Adrenal gland (tissue), 12 donors: ENCODE data around the gene TBCEL. TPM values are rescaled to one million over a fixed set of nuclear protein-coding genes. Genes with fewer than 3 reads are reported as not detected.

Experiments used
- DNase-seq, 7 donors: peaks; one replicate each; pipeline ENCODE4 v3.0.0-alpha.2; 2019 to 2020
- H3K27ac ChIP-seq, 5 donors: fragments of 200-600 bp; sonication (generic) in 4 of 5; 1 replicate in 3 of 5; 2 replicates in 2 of 5; pipeline versions ENCODE4 v1.5.1 to v1.8.0; 2016 to 2020; ENCODE audit warnings: mild to moderate bottlenecking in 1 of 5
- H3K27me3 ChIP-seq: fragments of 200-600 bp; 2 replicates; pipeline ENCODE4 v1.8.0; 2021
- H3K36me3 ChIP-seq, 2 donors: fragments of 200-600 bp; replicated peaks in 1 of 2; 1 replicate in 1 of 2; 2 replicates in 1 of 2; pipeline versions ENCODE4 v1.5.1 to v1.8.0; 2018 to 2022
- H3K4me1 ChIP-seq, 2 donors: fragments of 200-600 bp; replicated peaks in 1 of 2; 1 replicate in 1 of 2; 2 replicates in 1 of 2; pipeline versions ENCODE4 v1.5.1 to v1.8.0; 2018 to 2021
- H3K4me3 ChIP-seq, 4 donors: fragments of 200-600 bp; sonication (generic) in 3 of 4; one replicate each; pipeline ENCODE4 v1.5.1; 2016 to 2018
- H3K9me3 ChIP-seq, 3 donors: fragments of 200-600 bp; sonication (generic) in 1 of 3; replicated peaks in 1 of 3; 1 replicate in 2 of 3; 2 replicates in 1 of 3; pipeline versions ENCODE4 v1.5.1 to v1.8.0; 2016 to 2021
- POLR2A ChIP-seq, 2 donors: fragments of 450-650 bp; IDR thresholded peaks; one replicate each; pipeline ENCODE4 v1.6.1; 2017; ENCODE audit warnings: antibody characterized with exemption in 2 of 2, mild to moderate bottlenecking in 2 of 2, moderate library complexity in 1 of 2
- WGBS, 4 donors: extraction: QIAGEN DNeasy Blood & Tissue Kit in 2 of 4; methylation state at CpG; one replicate each; pipeline versions ENCODE4 v1.1.5 to v1.1.7; 2013 to 2017; 5-methylcytosine and 5-hydroxymethylcytosine counted together
- intact Hi-C, 2 donors: fragments of 100-400 bp; cut with DNase I; formaldehyde crosslinking; loops; one replicate each; pipeline versions ENCODE4 v1.14.1 to v1.15.0; 2022 to 2023
- polyA plus RNA-seq, 3 donors: library from polyadenylated mRNA; stranded (reverse); fragments of 200-250 nt in 2 of 3; fragments of 350-450 nt in 1 of 3; fragmentation: Illumina TruSeq in 1 of 3; extraction: RNeasy Lipid Tissue Mini Kit (QIAGEN cat#74804) in 1 of 3; gene quantifications; one replicate each; pipeline ENCODE4 v1.2.3, GENCODE V29; 2013 to 2014
- total RNA-seq, 9 donors: library from RNA; depleted of rRNA in 4 of 9; stranded (reverse); fragments of >200 nt in 4 of 9; fragments of 120-200 nt in 1 of 9; fragmentation: NEBNext Ultra II Directional in 1 of 9; extraction: Animal tissue kit (Norgen Biotek cat#: 25700) in 1 of 9; gene quantifications; one replicate each; pipeline versions ENCODE4 v1.1.0 to v1.2.4, GENCODE V29; 2013 to 2023
- TF ChIP-seq, protein P1 (sequence below), 6 experiments: fragments of 450-650 bp in 4 of 6; fragments of 200-600 bp in 2 of 6; sonication (generic) in 1 of 6; IDR thresholded peaks; 1 replicate in 5 of 6; 2 replicates in 1 of 6; pipeline versions ENCODE4 v1.5.1 to v1.8.0; 2016 to 2021; ENCODE audit warnings: antibody characterized with exemption in 6 of 6, mild to moderate bottlenecking in 2 of 6, moderate library complexity in 1 of 6
- donor health status: healthy with polysubstance abuse.
- donor health status: Bipolar disorder and iron deficiency.
- donor health status: DM: yes; HTN: yes; CAD: no.
- donor health status: DM: no; HTN: no; CAD: no.
- donor health status: DM: no; HTN: no; CAD: no.
- donor health status: DM: yes; HTN: yes; CAD: no.

TBCEL gene
- total and polyA plus RNA-seq, 12 donors: 4.0 to 32.2 (median 20.9) TPM

DNA sequence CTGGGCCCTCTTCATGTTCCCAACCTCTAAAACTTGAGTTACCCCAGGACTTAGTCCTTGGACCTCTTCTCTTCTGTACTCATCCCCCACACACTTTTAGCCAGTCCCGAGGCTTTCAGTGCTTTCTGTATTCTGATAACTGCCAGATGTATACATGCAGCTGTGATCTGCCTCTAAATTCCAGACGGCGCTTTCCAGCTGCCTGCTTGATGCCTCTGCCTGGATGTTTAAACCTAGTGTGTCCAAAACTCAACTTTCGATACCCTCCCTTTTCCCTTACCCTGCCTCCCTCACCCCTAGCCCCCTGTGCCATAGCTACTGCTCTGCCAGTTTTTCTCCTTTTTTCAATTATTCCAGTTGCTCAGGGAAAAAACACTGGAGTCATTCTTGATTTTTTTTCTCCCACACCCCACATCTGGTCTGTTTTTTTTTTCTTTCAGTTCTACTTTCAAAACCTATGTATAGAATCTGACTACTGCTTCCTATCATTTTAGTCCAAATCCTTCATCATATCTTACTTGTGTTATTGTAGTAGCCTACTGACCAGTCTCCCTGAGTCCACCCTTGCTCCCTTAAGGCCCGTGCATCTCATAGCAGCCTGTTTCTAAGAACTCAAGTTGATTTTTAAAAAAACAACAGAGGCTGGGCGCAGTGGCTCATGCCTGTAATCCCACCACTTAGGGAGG, 44.2 kb downstream of the TBCEL start:
- TF ChIP-seq, protein P1, sequence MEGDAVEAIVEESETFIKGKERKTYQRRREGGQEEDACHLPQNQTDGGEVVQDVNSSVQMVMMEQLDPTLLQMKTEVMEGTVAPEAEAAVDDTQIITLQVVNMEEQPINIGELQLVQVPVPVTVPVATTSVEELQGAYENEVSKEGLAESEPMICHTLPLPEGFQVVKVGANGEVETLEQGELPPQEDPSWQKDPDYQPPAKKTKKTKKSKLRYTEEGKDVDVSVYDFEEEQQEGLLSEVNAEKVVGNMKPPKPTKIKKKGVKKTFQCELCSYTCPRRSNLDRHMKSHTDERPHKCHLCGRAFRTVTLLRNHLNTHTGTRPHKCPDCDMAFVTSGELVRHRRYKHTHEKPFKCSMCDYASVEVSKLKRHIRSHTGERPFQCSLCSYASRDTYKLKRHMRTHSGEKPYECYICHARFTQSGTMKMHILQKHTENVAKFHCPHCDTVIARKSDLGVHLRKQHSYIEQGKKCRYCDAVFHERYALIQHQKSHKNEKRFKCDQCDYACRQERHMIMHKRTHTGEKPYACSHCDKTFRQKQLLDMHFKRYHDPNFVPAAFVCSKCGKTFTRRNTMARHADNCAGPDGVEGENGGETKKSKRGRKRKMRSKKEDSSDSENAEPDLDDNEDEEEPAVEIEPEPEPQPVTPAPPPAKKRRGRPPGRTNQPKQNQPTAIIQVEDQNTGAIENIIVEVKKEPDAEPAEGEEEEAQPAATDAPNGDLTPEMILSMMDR (IDR thresholded peaks at IDR 0.05): no peak
- TF ChIP-seq POLR2A (IDR thresholded peaks at IDR 0.05): no peak
- 89 to 93% (median 90%) methylated on average over 6 of the region's 6 CpGs for WGBS, 4 donors
- H3K9me3 ChIP-seq: no peaks in the 10 kb centered on the region
- intact Hi-C loops: no loop called here
- DNase-seq: no peak
- H3K36me3 ChIP-seq: no peaks in the 10 kb centered on the region
- H3K4me3 ChIP-seq: no peak overlapping the region
- no peak overlapping the region for H3K27ac ChIP-seq
- peaks cover 0 to 17% of the 10 kb centered on the region in 2 donors for H3K4me1 ChIP-seq
- H3K27me3 ChIP-seq: no peaks in the 10 kb centered on the region

DNA sequence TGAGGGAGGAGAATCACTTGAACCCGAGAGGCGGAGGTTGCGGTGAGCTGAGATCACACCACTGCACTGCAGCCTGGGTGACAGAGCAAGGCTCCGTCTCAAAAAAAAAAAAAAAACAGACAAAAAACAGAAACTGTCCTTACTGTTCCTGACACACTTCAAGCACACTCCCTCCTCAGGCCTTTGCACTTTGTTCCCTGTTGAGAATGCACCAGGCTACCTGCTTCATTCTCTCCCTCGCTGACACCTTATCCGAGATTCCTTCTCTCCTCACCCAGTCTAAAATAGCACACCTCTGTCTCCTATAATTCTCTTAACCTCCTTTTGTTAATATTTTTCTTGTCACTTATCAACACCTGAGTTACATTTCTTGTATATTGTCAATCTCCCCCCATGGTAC, 44.9 kb downstream of the TBCEL start:
- Histone ChIP-seq H3K9me3 (peaks cover 0 to 5% (median 0%) of the 10 kb centered on the region in 3 donors), H3K27ac (no peak overlapping the region), H3K36me3 (no peaks in the 10 kb centered on the region), H3K27me3 (no peaks in the 10 kb centered on the region), H3K4me1 (peaks cover 0 to 17% of the 10 kb centered on the region in 2 donors), H3K4me3 (no peak overlapping the region)
- intact Hi-C loops: no loop called here
- DNase-seq: no peak
- WGBS, 4 donors: 93 to 98% (median 97%) methylated on average over 6 of the region's 6 CpGs
- TF ChIP-seq, protein P1 (IDR thresholded peaks at IDR 0.05): no peak
- TF ChIP-seq POLR2A (IDR thresholded peaks at IDR 0.05): no peak

DNA sequence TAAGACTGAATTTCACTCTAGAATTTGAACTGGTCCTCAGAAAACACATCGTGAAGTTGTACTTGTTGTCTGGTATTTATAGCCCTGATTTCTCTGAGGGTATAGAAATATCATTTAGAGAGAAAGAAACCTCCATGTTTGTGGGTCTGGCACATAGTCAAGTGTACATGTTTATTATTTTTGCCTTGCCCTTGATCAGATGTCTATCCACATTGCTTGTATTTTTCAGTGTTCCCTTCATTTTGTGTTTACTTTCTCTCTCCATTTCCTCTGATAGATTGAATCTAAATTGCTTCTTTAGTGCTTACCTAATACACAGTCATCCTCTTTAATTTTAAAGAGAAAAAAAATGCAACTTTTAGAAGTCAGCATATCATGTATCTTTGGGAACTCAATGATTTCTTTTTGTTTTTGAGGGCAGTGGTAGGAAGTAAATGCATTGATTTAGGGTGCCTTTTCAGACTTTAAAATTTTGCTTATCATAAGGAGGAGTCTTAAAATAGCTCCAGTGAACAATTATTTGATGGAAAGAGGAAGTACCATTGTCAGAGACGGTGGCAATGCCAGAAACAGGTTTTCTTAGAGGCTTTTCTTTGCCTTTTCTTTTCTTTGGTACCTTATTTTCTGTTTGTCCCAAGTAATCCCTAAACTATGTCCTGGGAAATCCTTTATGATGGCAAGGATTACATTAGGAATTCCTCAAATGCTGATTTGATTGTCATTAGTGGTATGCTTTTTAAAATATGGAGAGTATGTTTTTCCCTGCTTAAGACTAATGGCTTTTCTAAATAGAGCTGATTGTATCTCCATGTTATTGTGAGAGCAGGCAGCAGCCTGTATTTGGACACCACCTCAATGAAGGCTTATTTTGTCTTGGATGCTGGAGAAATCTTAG, 47.3 kb downstream of the TBCEL start:
- H3K27me3 ChIP-seq: no peaks in the 10 kb centered on the region
- H3K4me1 ChIP-seq: peaks cover 0 to 17% of the 10 kb centered on the region in 2 donors
- 58 to 69% (median 63%) methylated on average over 2 of the region's 2 CpGs for WGBS, 4 donors
- intact Hi-C loops: no loop called here
- H3K4me3 ChIP-seq: no peak overlapping the region
- peaks cover 0 to 6% (median 0%) of the 10 kb centered on the region in 3 donors for H3K9me3 ChIP-seq
- DNase-seq: no peak
- peak overlapping the region in 2 of 5 donors; percentile 32 to 35 for H3K27ac ChIP-seq
- TF ChIP-seq POLR2A (IDR thresholded peaks at IDR 0.05): no peak
- TF ChIP-seq, protein P1 (IDR thresholded peaks at IDR 0.05): no peak
- H3K36me3 ChIP-seq: no peaks in the 10 kb centered on the region

DNA sequence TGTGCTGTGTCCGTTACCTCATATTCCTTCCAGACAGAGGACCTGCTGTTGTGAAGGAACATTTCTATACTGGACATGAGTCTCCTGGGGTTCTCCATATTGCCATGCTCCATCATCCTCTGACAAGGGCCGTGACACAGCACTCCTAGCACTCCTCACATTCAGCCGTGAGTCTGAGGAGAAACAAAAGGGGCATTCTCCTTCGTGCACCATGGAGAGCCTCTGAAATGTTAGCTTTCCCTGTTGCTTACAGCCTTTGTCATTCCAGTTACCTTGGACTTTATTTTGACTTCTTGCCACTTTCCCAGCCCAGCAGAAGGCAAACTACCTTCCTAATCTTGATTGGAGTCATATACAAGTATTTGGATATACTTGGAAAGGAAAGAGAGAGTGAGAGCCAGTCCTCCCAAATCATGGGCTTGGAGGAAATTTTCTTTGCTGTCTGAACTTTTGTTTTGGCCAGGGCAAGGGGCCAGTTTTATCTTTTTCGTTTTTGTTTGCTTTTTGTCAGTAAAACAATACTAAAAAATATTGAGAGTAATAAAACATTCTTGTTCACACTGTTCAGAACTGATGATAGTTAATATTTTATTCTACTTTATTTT, 48.0 kb downstream of the TBCEL start:
- no peak for TF ChIP-seq POLR2A (IDR thresholded peaks at IDR 0.05)
- TF ChIP-seq, protein P1 (IDR thresholded peaks at IDR 0.05): no peak
- H3K4me3 ChIP-seq: no peak overlapping the region
- H3K9me3 ChIP-seq: peaks cover 0 to 6% (median 0%) of the 10 kb centered on the region in 3 donors
- no peak for DNase-seq
- H3K27me3 ChIP-seq: no peaks in the 10 kb centered on the region
- WGBS, 4 donors: 52 to 71% (median 63%) methylated on average over 5 of the region's 5 CpGs
- intact Hi-C loops: no loop called here
- H3K36me3 ChIP-seq: no peaks in the 10 kb centered on the region
- peak overlapping the region in 2 of 5 donors; percentile 32 to 35 for H3K27ac ChIP-seq
- peaks cover 0 to 17% of the 10 kb centered on the region in 2 donors for H3K4me1 ChIP-seq
